Gastroesophageal sphincter (tissue), 3 donors: ENCODE measurements around the gene ABLIM2.

Experiments
- POLR2A ChIP-seq, 2 donors: fragments of 450-650 bp; IDR thresholded peaks; one replicate each; pipeline ENCODE4 v1.6.1; 2017; ENCODE audit warnings: antibody characterized with exemption in 2 of 2, mild to moderate bottlenecking in 2 of 2, moderate library complexity in 1 of 2
- POLR2AphosphoS5 ChIP-seq: sonication (generic); formaldehyde crosslinking; IDR thresholded peaks from one replicate; pipeline ENCODE4 v1.6.1; 2017; ENCODE audit warnings: antibody characterized with exemption
- TF ChIP-seq, protein P1 (sequence below), 4 experiments: fragments of 200-600 bp in 2 of 4; fragments of 450-650 bp in 2 of 4; sonication (generic) in 1 of 4; IDR thresholded peaks; one replicate each; pipeline ENCODE4 v1.5.1; 2017 to 2019; ENCODE audit warnings: antibody characterized with exemption in 4 of 4, mild to moderate bottlenecking in 2 of 4, moderate library complexity in 2 of 4

DNA sequence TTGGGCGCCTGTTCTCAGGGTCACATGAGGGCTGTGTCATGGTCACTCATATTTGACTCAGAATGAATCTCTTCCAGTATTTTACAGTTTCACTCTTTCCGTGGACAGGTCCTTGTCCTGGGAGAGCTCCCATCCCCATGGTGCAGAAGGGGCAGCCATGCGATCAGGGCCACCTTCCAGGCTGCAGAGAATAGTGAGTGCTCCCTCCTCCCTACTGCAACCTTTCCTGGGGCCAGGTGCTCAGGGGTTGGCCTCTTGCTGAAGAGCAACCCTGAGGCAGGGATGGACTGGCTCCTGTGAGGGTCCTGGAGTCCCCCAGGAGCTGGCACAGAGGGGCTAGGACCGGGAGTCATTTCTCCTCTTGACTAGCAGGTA, 108.4 kb downstream of the ABLIM2 start:
- TF ChIP-seq, protein P1, sequence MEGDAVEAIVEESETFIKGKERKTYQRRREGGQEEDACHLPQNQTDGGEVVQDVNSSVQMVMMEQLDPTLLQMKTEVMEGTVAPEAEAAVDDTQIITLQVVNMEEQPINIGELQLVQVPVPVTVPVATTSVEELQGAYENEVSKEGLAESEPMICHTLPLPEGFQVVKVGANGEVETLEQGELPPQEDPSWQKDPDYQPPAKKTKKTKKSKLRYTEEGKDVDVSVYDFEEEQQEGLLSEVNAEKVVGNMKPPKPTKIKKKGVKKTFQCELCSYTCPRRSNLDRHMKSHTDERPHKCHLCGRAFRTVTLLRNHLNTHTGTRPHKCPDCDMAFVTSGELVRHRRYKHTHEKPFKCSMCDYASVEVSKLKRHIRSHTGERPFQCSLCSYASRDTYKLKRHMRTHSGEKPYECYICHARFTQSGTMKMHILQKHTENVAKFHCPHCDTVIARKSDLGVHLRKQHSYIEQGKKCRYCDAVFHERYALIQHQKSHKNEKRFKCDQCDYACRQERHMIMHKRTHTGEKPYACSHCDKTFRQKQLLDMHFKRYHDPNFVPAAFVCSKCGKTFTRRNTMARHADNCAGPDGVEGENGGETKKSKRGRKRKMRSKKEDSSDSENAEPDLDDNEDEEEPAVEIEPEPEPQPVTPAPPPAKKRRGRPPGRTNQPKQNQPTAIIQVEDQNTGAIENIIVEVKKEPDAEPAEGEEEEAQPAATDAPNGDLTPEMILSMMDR (IDR thresholded peaks at IDR 0.05): no peak
- TF ChIP-seq POLR2AphosphoS5: no peak
- TF ChIP-seq POLR2A (IDR thresholded peaks at IDR 0.05): no peak
